Stimulated activated CD8-positive, alpha-beta memory T cell treated with anti-CD3 and anti-CD28 coated beads, Interleukin-7, amount 100 ng/mL, for 1 hour (primary cell): ENCODE measurements around the gene NLRP3.
"Not testable (repeated sequence)": the region's sequence is repeated elsewhere in the genome, so short reads cannot be mapped to it uniquely, and the experiment has no call there.

Source experiments
- DNase-seq, 2 donors: peaks; one replicate each; pipeline ENCODE4 v3.0.0-alpha.2; 2020; ENCODE audit warnings: low read depth in 2 of 2

NLRP3 gene

DNA sequence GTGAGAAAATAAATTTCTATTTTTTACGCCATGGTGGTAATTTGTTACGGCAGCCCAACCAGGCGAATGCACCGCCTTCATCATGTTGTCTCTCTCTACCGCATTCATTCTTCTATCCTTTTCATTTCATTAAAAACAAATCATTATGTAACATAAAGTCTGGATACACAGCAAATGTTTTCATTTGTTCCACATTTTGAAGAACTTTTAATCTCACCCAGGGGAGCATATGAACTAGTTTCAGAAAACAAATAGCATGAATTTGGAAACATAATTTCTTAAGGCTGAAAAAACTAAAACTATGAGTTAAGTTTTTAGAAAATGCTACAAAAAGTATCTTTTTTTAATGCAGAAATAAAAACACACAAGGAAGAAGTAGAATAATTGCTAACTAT lies 53.2 kb downstream of the NLRP3 start:
- DNase-seq, result no peak

DNA sequence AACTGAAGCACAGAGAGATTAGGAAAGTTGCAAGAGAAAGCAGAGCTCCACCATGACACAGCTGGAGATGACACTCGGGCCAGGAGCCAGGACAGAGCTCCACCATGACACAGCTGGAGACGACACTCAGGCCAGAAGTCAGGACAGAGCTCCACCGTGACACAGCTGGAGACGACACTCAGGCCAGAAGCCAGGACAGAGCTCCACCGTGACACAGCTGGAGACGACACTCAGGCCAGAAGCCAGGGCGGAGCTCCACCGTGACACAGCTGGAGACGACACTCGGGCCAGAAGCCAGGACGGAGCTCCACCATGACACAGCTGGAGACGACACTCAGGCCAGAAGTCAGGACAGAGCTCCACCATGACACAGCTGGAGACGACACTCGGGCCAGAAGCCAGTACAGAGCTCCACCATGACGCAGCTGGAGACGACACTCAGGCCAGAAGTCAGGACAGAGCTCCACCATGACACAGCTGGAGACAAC lies 55.0 kb downstream of the NLRP3 start:
- DNase-seq, result not testable (repeated sequence)

DNA sequence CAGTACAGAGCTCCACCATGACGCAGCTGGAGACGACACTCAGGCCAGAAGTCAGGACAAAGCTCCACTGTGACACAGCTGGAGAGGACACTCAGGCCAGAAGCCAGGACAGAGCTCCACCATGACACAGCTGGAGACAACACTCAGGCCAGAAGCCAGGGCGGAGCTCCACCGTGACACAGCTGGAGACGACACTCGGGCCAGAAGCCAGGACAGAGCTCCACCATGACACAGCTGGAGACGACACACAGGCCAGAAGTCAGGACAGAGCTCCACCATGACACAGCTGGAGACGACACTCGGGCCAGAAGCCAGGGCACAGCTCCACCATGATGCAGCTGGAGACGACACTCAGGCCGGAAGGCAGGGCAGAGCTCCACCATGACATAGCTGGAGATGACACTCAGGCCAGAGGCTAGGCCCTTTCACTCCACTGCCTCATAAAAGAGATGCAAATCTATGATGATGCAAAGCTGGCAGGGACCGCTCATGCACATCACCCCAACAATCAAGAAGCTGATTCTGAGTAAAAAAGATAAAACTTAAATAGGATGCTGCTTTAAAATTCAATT lies 55.6 kb downstream of the NLRP3 start:
- no peak for DNase-seq

DNA sequence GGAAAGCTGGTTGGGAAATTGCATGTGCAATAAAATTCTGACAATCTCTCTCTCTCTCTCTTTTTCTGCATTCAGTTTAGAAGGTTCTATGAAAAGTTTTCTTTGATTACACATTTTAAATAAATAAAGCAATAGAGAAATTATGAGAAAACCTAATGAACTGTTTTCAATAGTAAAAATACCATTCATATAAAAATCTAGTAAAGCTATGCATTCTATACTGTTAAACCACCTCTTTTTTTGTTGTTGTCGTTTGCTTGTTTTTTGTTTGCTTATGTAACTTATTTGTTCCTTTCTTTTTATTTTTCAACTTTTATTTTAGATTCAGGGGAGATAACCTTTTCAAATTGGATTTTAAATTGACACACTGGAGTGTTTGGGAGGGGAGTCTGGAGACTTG lies 56.1 kb downstream of the NLRP3 start:
- no peak for DNase-seq

DNA sequence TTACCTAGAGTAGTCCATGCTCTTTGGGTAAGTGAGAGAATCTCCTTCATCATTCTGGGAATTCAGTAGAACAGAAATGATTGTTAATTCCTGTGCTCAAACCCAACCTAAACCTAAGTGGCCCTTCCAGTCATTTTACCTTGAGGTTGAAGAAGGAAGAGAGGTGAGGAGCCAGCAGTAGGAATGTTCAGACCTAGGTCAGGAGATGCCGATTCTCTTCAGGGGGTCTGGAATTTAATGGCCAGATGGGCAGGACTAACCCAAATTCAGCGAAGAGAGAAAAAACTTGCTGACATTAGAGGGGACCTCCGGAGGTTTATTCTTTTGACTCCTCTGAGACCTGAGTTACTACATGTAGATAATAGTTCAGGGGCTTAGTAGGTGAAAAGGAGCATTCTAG lies 58.4 kb downstream of the NLRP3 start:
- no peak for DNase-seq

DNA sequence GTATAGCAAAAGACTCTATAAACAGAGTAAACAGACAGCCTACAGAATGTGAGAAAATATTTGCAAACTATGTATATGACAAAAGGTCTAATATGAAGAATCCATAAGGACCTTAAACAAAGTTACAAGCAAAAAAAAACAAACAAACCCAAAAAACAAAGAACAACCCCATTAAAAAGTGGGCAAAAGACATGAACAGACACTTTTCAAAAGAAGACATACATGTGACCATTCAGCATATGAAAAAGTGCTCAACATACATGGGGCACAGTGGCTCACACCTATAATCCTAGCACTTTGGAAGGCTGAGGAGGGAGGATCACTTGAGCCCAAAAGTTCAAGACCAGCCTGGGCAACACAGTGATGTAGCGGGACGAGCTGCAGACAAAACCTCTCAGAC lies 59.8 kb downstream of the NLRP3 start:
- no peak for DNase-seq

DNA sequence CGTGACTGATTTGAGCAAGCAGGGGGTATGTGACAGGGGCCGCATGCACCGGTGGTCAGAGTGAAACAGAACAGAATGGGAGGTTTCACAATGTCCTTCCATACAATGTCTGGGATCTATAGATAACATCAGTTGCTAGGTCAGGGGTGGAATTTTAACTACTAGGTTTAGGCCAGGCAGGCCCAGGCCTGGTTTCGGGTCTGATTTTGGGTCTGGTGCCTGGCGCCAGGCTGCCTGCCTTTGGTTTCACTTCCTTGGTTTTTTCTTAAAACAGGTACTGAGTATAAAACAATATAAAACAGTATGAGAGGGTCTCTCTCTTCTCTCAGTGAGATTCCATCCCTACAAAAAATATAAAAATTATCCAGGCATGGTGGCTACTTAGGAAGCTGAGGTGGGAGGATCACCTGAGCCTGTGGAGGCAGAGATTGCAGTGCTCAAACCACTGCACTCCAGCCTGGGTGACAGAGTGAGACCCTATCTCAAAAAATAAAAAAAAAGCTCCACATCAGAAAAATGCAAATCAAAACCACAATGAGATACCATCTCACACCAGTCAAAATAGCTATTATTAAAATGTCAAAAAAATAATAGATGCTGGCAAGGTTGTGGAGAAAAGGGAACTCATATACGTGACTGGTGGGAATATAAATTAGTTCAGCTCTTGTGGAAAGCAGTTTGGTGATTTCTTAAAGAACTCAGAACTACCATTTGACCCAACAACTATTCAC lies 60.5 kb downstream of the NLRP3 start:
- DNase-seq, result not testable (repeated sequence)

DNA sequence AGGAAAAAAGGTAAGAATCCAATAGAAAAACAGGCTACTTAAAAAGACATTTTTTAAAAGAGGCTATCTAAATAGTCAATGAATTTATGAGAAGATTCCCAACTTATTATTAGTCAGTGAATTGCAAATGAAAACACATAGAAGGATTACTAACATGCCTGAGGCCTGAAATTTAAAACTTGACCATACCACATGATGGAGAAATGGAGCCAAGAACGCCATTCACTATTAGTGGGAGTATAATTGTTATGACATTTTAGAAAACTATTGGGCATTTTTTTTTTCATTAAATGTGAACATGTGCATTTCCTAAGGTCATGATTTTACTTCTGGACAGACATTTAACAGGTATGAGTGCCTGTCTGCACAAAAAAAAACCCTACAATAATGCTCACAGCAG lies 66.8 kb downstream of the NLRP3 start:
- DNase-seq, result no peak

DNA sequence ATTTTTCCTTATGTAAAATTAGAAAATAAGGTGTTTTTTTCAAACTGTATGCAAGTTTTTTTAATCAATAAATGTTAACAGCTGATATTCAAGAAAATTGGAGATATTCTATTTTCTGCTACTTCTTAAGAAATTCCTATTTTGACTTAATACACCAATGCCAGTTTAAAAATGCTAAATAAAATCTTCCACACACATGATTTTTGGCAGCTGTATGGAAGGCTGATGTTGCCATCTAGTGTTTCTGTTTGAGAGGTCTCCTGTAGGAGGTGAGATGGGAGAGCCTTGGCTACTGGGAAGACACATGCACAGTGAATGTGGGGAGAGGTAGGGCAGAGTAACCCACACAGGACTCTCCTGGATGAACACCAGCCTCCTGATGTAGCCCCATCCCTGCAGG lies 71.1 kb downstream of the NLRP3 start:
- no peak for DNase-seq

DNA sequence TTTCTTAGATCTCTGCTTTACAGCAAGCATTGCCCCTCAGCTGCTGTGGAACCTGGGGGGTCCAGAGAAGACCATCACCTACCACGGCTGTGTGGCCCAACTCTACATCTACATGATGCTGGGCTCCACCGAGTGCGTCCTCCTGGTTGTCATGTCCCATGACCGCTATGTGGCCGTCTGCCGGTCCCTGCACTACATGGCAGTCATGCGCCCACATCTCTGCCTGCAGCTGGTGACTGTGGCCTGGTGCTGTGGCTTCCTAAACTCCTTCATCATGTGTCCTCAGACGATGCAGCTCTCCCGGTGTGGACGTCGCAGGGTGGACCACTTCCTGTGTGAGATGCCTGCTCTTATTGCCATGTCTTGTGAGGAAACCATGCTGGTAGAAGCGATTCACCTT lies 75.4 kb downstream of the NLRP3 start:
- DNase-seq, result no peak

DNA sequence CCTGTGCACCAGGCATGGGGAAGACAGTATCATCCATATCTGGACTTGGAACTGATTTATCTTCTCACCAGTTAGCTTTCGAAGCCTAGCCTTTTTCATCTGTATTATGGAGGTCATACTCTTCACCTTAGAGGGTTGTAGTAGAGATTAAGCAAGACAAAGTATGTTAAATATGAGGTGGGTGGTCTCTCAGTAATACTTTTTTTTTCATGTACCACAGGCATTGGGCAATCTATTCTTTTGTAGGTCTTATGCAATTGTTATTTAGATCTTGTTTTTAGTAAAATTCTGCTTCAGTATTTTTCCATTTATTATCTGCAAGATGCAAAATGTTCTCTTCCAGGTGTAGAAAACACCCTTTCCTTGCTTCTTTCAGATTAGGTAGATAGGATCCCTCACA lies 77.1 kb downstream of the NLRP3 start:
- no peak for DNase-seq

DNA sequence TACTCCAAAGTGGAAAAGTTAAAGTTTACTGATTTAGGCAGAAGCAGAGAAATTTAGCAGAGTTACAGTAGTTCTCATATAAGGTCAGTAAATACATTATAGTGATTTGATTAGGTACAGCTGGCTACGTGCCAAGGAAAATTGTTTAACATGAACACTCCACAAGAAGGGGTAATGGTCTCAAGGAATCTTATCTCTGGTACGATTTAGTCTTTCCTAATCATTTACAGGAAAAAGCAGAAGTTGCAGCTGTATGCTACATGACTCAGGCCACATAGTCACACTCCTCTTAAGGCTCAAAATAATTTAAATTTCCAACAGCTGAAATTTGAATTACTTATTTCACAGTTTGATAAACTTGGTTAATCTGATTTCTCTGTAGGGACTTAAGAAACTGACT lies 78.8 kb downstream of the NLRP3 start:
- DNase-seq, result no peak

DNA sequence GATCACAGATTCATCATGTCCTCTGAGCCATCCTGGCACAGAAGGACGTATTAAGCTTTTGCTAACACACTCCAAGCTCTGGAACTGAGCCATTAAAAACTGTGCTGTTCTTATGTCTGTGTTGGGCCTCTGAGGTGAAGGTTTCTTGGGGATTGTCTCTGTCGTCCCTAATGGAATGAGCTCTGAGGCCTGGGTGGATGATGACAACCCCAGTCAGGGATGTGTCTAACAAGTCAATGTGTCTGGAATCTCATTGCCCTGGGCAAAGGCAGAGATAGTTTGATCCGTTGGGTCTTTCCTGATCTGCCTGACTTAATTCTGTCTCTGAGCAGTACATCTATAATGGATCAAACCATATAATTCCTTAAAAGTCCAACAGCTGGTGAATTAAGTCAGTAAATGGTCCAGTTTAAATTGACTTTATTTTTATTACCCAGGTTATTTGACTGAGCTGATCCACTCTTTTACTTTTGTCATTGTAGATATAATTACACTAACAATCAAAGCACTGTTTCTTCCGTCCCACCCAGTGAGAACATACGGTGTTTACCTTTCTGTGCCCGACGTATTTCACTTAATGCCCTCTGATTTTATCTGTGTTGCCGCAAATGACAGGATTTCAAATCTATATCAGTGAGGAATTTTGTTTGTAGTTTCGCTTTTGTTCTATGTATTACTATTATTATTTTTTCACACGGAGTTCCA lies 80.8 kb downstream of the NLRP3 start:
- DNase-seq, result no peak
